ENCODE measurements around the gene DNAJC12. TPM values are rescaled to one million over a fixed set of nuclear protein-coding genes. Genes with fewer than 3 reads are reported as not detected.

DNAJC12 gene
- total and polyA plus RNA-seq, 2 of the 8 experiments (the other 6 are each of a cell fraction or from before 2014, with no cell fraction given), result 0.86 to 4.2 TPM

- TF ChIP-seq SP4 (IDR thresholded peaks at IDR 0.05; ENCODE audit: low read length) (0 out of 2 replicates have a peak, but pooled peaks have one; percentile 51), KDM4A (IDR thresholded peaks at IDR 0.05; ENCODE audit: low read depth, low read length, severe bottlenecking) (no peak), RAD21 (IDR thresholded peaks at IDR 0.05 in 1 of 2, conservative IDR thresholded peaks at IDR 0.05 in 1 of 2; ENCODE audit: low read depth in 2 of 2, low read length in 2 of 2) (peak; percentile 87 to 88), TBP (IDR thresholded peaks at IDR 0.05; ENCODE audit: low read depth, low read length) (peak; percentile 22; the same call in 1 of the 2 replicates), YY1 (IDR thresholded peaks at IDR 0.05; ENCODE audit: low read depth, low read length) (peak; percentile 56; the same call in 1 of the 2 replicates)
Observed at GRCh38 chr10:67788028-67788886, 49.7 kb downstream of the DNAJC12 start (continued).
